Activated naive CD8-positive, alpha-beta T cell (primary cell): ENCODE results near the gene ALOX5.
"Not testable (repeated sequence)": the region's sequence is repeated elsewhere in the genome, so short reads cannot be mapped to it uniquely, and the experiment has no call there.

Source experiments
- H3K27ac Mint-ChIP-seq: one replicate; pipeline ENCODE4 v1.8.0; 2021; ENCODE audit warnings: mixed read lengths
- H3K27me3 Mint-ChIP-seq: one replicate; pipeline ENCODE4 v1.8.0; 2021; ENCODE audit warnings: mixed read lengths
- H3K36me3 Mint-ChIP-seq: one replicate; pipeline ENCODE4 v1.8.0; 2021; ENCODE audit warnings: mixed read lengths
- H3K4me1 Mint-ChIP-seq: one replicate; pipeline ENCODE4 v1.8.0; 2021; ENCODE audit warnings: low read depth, mixed read lengths
- H3K4me3 Mint-ChIP-seq: one replicate; pipeline ENCODE4 v1.8.0; 2021; ENCODE audit warnings: mild to moderate bottlenecking, mixed read lengths
- H3K9me3 Mint-ChIP-seq: one replicate; pipeline ENCODE4 v1.8.0; 2021; ENCODE audit warnings: low read depth, mixed read lengths

ALOX5 gene

DNA sequence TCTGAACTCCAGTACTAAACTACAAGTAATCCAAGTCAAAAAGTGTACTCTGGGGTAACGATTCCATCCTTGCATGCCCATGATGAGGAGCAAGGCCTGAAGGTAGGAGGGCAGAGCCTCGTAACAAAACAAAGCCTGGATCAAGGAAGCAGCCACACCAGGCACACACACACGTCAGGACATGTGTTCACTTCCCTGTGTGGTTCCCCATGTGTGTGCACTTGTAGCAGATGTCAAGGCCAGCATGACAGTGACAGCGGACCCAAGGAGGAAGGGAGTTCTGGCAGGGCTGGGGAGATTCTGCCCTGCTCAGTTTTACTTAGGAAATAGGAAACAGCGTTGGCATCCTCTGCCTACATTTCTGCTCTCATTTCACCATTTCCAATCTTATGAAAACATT, 92.8 kb downstream of the ALOX5 start:
- H3K36me3 Mint-ChIP-seq, result no peaks in the 10 kb centered on the region
- H3K27me3 Mint-ChIP-seq, result no peaks in the 10 kb centered on the region
- no peak overlapping the region for H3K4me3 Mint-ChIP-seq
- H3K9me3 Mint-ChIP-seq, result no peaks in the 10 kb centered on the region
- no peak overlapping the region for H3K27ac Mint-ChIP-seq
- peaks cover 35% of the 10 kb centered on the region for H3K4me1 Mint-ChIP-seq

GRCh38 chr10:45468079-45468478, 94.1 kb downstream of the ALOX5 start:
- Mint-ChIP-seq H3K4me1 (peaks cover 38% of the 10 kb centered on the region), H3K9me3 (no peaks in the 10 kb centered on the region), H3K4me3 (no peak overlapping the region), H3K36me3 (no peaks in the 10 kb centered on the region), H3K27ac (no peak overlapping the region), H3K27me3 (no peaks in the 10 kb centered on the region)

DNA sequence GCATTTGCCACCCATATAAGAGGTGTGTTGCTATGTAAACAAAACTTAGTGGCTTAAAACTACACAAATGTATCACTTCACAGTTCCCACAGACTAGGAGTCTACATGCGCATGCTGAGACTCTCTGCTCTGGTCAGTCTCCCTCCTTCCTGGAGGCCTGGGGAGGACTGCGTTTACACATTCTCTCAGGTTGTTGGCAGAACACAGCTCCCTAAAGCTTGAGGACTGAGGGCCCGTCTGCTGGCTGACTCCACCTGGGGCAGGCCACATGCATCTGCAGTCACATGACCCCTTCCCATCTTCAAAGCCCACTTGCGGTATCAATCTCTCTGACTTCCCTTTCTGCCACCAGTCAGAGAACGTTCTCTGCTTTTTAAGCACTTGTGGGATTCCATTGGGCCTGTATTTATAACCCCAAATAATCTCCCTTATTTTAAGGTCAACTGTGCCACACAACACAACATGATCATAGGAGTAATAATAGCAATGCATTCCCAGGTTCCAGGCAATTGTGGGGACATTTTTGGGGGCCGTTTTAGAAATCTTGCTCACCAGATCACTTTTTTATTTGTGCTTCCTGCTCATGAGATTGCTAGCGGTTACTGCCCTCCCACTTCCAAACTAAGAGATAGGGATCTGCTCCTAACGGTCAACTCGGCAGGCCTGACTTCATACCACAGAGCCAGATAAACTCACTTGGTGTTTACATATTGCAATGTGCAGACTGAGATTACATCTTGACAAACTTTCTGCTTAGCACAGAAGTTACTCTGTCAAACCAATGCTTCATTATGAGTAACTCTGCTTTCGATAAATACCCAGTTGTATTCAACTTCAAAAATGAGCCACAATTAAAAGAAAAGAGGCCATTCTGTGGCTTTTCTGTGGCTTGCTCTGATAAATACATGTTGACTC, 96.3 kb downstream of the ALOX5 start:
- Mint-ChIP-seq H3K36me3 (peaks cover 2% of the 10 kb centered on the region), H3K4me1 (peaks cover 33% of the 10 kb centered on the region), H3K27ac (peak overlapping the region; percentile 93)

DNA sequence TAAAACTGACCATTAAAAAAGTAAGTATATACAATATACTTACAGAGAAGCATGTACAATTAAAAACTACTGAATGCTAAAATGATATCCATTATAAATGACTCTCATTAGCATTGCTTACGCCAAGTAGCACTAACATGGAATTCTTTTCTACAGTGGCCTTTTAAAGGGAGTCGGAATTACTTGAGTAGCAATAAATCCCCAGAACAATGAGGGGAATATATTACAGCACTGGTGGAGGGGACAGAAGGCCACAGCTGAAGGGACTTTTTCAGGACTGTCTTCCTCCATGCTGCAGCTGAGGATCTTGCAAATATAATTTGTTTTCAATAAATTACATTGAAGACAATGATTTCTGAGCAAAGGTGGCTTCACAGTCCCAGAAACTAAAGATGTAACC, 97.0 kb downstream of the ALOX5 start:
- H3K36me3 Mint-ChIP-seq, result peaks cover 5% of the 10 kb centered on the region
- H3K4me3 Mint-ChIP-seq, result no peak overlapping the region
- H3K27me3 Mint-ChIP-seq, result no peaks in the 10 kb centered on the region
- peaks cover 4% of the 10 kb centered on the region for H3K9me3 Mint-ChIP-seq
- peak overlapping the region; percentile 93 for H3K27ac Mint-ChIP-seq
- peaks cover 30% of the 10 kb centered on the region for H3K4me1 Mint-ChIP-seq

More for the DNA sequence above, 96.3 kb downstream of the ALOX5 start:
- Mint-ChIP-seq H3K4me3 (peak overlapping the region; percentile 56), H3K27me3 (no peaks in the 10 kb centered on the region), H3K9me3 (no peaks in the 10 kb centered on the region)

GRCh38 chr10:45471531-45472310, 97.7 kb downstream of the ALOX5 start:
- H3K36me3 Mint-ChIP-seq, result peaks cover 7% of the 10 kb centered on the region
- H3K4me3 Mint-ChIP-seq, result no peak overlapping the region
- H3K27me3 Mint-ChIP-seq, result no peaks in the 10 kb centered on the region
- no peak overlapping the region for H3K27ac Mint-ChIP-seq
- H3K9me3 Mint-ChIP-seq, result peaks cover 6% of the 10 kb centered on the region
- H3K4me1 Mint-ChIP-seq, result peaks cover 30% of the 10 kb centered on the region

DNA sequence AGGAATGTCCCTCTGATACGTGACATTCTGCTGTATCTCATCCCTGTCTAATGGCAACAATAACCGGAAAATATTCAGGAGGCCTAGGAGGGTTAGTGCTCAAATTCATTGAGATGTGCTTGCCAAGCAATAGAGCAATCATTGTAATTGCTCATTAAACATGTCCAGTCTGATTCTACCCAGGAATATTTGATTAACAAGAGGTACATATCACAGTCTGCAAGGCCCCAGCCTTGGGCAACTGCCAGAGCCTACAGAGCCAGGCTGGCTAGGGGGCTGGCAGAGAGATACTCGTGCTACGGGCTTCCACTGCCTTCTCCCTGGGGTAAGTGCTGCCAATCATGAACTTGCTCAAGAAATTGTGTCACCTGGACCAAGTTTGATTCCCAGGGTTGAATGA, 99.1 kb downstream of the ALOX5 start:
- peaks cover 30% of the 10 kb centered on the region for H3K4me1 Mint-ChIP-seq

DNA sequence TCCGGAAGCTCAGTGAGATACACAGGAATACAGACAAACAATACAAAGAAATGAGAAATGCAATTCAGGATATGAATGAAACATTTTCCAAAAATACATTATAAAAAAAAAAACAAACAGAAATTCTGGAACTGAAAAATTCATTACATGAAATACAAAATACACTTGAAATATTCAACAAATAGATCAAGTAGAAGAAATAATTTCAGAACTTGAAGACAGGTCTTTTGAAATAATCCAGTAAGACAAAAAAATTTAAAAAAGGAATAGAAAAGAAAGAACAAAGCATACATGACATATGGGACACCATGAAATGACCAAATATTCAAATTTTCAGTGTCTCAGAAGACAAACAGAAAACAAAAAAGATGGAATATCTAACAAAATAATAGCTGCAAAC, 102.5 kb downstream of the ALOX5 start:
- Mint-ChIP-seq H3K27ac (no peak overlapping the region), H3K36me3 (peaks cover 40% of the 10 kb centered on the region), H3K9me3 (peaks cover 36% of the 10 kb centered on the region), H3K4me3 (no peak overlapping the region), H3K4me1 (peaks cover 7% of the 10 kb centered on the region), H3K27me3 (no peaks in the 10 kb centered on the region)

More for the DNA sequence above, 99.1 kb downstream of the ALOX5 start:
- Mint-ChIP-seq H3K36me3 (peaks cover 17% of the 10 kb centered on the region), H3K27ac (no peak overlapping the region), H3K9me3 (peaks cover 20% of the 10 kb centered on the region), H3K4me3 (no peak overlapping the region), H3K27me3 (no peaks in the 10 kb centered on the region)

DNA sequence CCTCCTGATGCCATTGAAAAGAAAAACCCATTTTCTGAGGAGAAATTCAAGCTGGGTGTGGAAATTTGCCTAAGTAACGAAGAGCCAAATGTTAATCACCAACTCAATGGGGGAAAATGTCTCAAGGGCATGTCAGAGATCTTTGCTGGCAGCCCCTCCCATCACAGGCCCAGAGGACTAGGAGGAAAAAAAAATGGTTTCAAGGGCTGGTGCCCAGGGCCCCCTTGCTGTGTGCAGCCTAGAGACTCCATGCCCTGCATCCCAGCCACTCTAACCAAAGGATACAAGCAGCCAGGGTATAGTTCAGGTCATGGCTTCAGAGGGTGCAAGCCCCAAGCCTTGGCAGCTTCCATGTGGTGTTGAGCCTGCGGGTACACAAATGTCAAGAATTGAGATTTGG, 106.3 kb downstream of the ALOX5 start:
- H3K27me3 Mint-ChIP-seq, result no peaks in the 10 kb centered on the region
- peaks cover 59% of the 10 kb centered on the region for H3K36me3 Mint-ChIP-seq

DNA sequence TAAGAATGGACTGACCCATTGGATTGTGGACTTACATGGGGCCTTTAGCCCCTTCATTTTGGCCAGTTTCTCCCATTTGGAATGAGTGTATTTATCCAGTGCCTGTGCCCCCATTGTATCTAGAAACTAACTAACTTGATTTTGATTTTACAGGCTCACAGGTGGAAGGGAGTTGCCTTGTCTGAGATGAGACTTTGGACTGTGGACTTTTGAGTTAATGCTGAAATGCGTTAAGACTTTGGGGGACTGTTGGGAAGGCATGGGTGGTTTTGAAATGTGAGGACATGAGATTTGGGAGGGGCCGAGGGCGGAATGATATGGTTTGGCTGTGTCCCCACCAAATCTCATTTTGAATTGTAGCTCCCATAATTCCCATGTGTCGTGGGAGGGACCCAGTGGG, 107.1 kb downstream of the ALOX5 start:
- not testable (repeated sequence) for H3K27ac Mint-ChIP-seq, H3K4me1 Mint-ChIP-seq, H3K4me3 Mint-ChIP-seq, H3K27me3 Mint-ChIP-seq
- Mint-ChIP-seq H3K36me3 (peaks cover 56% of the 10 kb centered on the region), H3K9me3 (peaks cover 35% of the 10 kb centered on the region)

More for the DNA sequence above, 106.3 kb downstream of the ALOX5 start:
- Mint-ChIP-seq H3K4me1 (no peaks in the 10 kb centered on the region), H3K9me3 (peaks cover 39% of the 10 kb centered on the region), H3K27ac (no peak overlapping the region), H3K4me3 (no peak overlapping the region)

DNA sequence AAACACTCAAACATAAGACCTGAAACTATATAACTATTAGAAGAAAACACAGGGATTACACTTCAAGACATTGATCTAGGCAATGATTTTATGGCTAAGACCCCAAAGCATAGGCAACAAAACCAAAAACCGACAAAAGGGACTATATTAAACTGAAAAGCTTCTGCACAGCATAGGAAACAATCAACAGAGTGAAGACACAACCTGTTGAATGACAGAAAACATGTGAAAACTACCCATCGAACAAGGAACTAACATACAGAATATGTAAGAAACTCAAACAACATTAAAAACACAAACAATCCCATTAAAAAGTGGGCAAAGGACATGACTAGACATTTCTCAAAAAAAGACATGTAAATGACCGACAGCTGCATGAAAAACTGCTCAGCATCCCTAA, 109.0 kb downstream of the ALOX5 start:
- Mint-ChIP-seq H3K27me3 (no peaks in the 10 kb centered on the region), H3K9me3 (peaks cover 19% of the 10 kb centered on the region), H3K36me3 (peaks cover 45% of the 10 kb centered on the region), H3K4me3 (no peak overlapping the region), H3K4me1 (no peaks in the 10 kb centered on the region), H3K27ac (no peak overlapping the region)

DNA sequence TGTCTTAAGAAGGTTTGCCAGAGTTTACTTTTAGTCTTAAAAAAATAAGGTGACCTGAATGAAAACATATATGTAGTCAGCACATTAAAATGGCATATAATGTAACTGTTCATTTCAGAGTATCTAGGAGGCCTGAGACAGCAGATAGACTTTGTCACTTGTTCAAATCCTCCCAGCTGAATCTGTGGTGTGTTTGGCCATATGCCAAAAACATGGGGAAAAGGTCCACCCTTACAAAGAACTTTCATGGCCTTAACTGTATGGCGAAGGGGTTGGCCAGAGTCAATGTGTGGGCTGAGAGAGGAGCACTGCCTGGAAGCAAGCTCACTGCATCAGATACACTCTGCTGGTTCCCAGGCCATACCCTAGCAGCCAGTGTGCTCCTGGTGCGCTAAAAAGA, 113.7 kb downstream of the ALOX5 start:
- no peak overlapping the region for H3K27ac Mint-ChIP-seq
- H3K9me3 Mint-ChIP-seq, result no peaks in the 10 kb centered on the region
- no peaks in the 10 kb centered on the region for H3K27me3 Mint-ChIP-seq
- peaks cover 1% of the 10 kb centered on the region for H3K4me1 Mint-ChIP-seq
- H3K4me3 Mint-ChIP-seq, result no peak overlapping the region
- peaks cover 24% of the 10 kb centered on the region for H3K36me3 Mint-ChIP-seq

DNA sequence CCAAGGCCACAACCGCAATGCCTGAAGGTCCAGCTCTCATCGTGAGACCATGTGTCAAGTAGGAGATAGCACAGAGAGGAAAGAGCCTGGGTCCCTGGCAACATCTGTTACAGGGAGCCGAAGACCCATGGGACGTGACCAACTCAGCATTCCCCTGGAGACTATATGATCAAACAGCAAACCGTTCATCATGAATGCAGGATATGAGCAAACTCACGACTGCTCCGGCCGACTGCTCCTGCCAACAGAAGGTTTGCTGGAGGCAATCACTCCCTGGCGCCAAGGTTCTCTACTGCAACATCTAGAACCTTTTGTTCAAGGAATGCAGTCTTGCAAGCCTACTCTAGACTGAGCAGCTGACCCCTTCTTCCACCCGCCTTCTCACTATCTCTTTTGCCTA, 114.3 kb downstream of the ALOX5 start:
- H3K27ac Mint-ChIP-seq, result no peak overlapping the region
- H3K4me1 Mint-ChIP-seq, result peaks cover 3% of the 10 kb centered on the region
- H3K27me3 Mint-ChIP-seq, result no peaks in the 10 kb centered on the region
- H3K36me3 Mint-ChIP-seq, result peaks cover 23% of the 10 kb centered on the region
- no peaks in the 10 kb centered on the region for H3K9me3 Mint-ChIP-seq
- H3K4me3 Mint-ChIP-seq, result no peak overlapping the region

GRCh38 chr10:45490277-45490676, 116.3 kb downstream of the ALOX5 start:
- Mint-ChIP-seq H3K4me3 (no peak overlapping the region), H3K9me3 (peaks cover 1% of the 10 kb centered on the region), H3K4me1 (peaks cover 4% of the 10 kb centered on the region), H3K27me3 (no peaks in the 10 kb centered on the region), H3K27ac (no peak overlapping the region), H3K36me3 (peaks cover 13% of the 10 kb centered on the region)

DNA sequence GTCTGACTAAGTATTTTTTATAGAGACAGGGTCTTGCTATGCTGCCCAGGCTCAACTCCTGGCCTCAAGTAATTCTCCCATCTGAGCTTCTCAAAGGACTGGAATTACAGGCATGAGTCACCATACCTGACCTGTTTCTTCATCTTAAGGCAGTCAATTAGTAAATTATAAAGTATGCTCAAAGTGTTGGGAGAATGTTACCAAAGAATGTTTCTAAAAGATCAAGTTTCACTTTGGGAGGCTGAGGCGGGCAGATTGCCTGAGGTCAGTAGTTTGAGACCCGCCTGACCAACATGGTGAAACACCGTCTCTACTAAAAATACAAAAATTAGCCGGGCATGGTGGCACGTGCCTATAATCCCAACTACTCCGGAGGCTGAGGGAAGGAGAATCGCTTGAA, 117.0 kb downstream of the ALOX5 start:
- peaks cover 3% of the 10 kb centered on the region for H3K9me3 Mint-ChIP-seq
- H3K27me3 Mint-ChIP-seq, result no peaks in the 10 kb centered on the region
- H3K4me1 Mint-ChIP-seq, result peaks cover 8% of the 10 kb centered on the region
- H3K27ac Mint-ChIP-seq, result no peak overlapping the region
- no peak overlapping the region for H3K4me3 Mint-ChIP-seq
- peaks cover 17% of the 10 kb centered on the region for H3K36me3 Mint-ChIP-seq
